Gastrocnemius medialis (tissue), 4 donors: Measurements from ENCODE around the gene RETREG1.
"Not testable (repeated sequence)": the region's sequence is repeated elsewhere in the genome, so short reads cannot be mapped to it uniquely, and the experiment has no call there.

Experiments used
- POLR2A ChIP-seq, 2 donors: fragments of 450-650 bp; IDR thresholded peaks; one replicate each; pipeline ENCODE4 v1.6.1; 2017; ENCODE audit warnings: antibody characterized with exemption in 2 of 2, mild to moderate bottlenecking in 2 of 2, moderate library complexity in 2 of 2
- TF ChIP-seq, protein P1 (sequence below), 5 experiments: fragments of 450-650 bp in 3 of 5; fragments of 200-600 bp in 2 of 5; sonication (generic) in 2 of 5; IDR thresholded peaks in 4 of 5; conservative IDR thresholded peaks in 1 of 5; 1 replicate in 4 of 5; 2 replicates in 1 of 5; pipeline ENCODE4 v1.5.1; 2016 to 2019; ENCODE audit warnings: antibody characterized with exemption in 5 of 5, mild to moderate bottlenecking in 3 of 5, moderate library complexity in 3 of 5

DNA sequence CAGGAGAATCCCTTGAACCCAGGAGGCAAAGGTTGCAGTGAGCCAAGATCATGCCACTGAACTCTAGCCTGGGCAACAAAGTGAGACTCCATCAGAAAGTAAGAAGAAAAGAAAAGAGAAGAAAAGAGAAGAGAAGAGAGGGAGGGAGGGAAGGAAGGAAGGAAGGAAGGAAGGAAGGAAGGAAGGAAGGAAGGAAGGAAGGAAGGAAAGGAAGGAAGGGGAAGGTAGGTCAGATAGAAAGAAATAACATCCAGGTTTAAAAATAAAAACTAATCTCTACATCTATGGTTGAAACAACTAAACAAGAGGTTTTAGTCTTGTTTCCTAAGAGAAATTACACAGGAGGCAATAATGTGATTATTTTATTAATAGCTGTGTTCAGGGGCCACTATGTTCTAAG is 75.2 kb downstream of the RETREG1 start:
- TF ChIP-seq, protein P1, sequence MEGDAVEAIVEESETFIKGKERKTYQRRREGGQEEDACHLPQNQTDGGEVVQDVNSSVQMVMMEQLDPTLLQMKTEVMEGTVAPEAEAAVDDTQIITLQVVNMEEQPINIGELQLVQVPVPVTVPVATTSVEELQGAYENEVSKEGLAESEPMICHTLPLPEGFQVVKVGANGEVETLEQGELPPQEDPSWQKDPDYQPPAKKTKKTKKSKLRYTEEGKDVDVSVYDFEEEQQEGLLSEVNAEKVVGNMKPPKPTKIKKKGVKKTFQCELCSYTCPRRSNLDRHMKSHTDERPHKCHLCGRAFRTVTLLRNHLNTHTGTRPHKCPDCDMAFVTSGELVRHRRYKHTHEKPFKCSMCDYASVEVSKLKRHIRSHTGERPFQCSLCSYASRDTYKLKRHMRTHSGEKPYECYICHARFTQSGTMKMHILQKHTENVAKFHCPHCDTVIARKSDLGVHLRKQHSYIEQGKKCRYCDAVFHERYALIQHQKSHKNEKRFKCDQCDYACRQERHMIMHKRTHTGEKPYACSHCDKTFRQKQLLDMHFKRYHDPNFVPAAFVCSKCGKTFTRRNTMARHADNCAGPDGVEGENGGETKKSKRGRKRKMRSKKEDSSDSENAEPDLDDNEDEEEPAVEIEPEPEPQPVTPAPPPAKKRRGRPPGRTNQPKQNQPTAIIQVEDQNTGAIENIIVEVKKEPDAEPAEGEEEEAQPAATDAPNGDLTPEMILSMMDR (IDR thresholded peaks at IDR 0.05 in 4 of 5, conservative IDR thresholded peaks at IDR 0.05 in 1 of 5) = not testable (repeated sequence)
- not testable (repeated sequence) for TF ChIP-seq POLR2A (IDR thresholded peaks at IDR 0.05)
